Anterior cingulate cortex (tissue), 58 donors: ENCODE measurements around the gene SHB.
A peak's percentile ranks its signal among the peaks of the same experiment; 100 is the strongest.
"Not testable (repeated sequence)": the region's sequence is repeated elsewhere in the genome, so short reads cannot be mapped to it uniquely, and the experiment has no call there.

ENCODE experiments used
- DNase-seq, 58 donors: peaks; one replicate each; lab custom pipeline; 2025; lab: John Stamatoyannopoulos, UW

SHB gene

GRCh38 chr9:37978481-37978864 is 90.6 kb downstream of the SHB start:
- DNase-seq: no peak

GRCh38 chr9:37977851-37978480 is 91.1 kb downstream of the SHB start:
- no peak for DNase-seq

- peak in 3 of 58 donors; percentile 20 to 58 (median 22) for DNase-seq
Measured at GRCh38 chr9:37976714-37977477, 92.1 kb downstream of the SHB start.

GRCh38 chr9:37975639-37976038 is 93.4 kb downstream of the SHB start:
- no peak for DNase-seq

- no peak for DNase-seq
Measured at GRCh38 chr9:37974506-37975173, 94.4 kb downstream of the SHB start.

- DNase-seq: no peak
Measured at GRCh38 chr9:37972351-37972848, 96.6 kb downstream of the SHB start.

- DNase-seq: no peak
Measured at GRCh38 chr9:37971691-37972090, 97.3 kb downstream of the SHB start.

- no peak for DNase-seq
Measured at GRCh38 chr9:37971108-37971459, 97.9 kb downstream of the SHB start.

GRCh38 chr9:37970301-37971107 is 98.5 kb downstream of the SHB start:
- no peak for DNase-seq

GRCh38 chr9:37969558-37970300 is 99.3 kb downstream of the SHB start:
- no peak for DNase-seq

GRCh38 chr9:37969130-37969529 is 99.9 kb downstream of the SHB start:
- no peak for DNase-seq

- DNase-seq: no peak
Measured at GRCh38 chr9:37968228-37968701, 100.8 kb downstream of the SHB start.

- no peak for DNase-seq
Measured at GRCh38 chr9:37967761-37968080, 101.3 kb downstream of the SHB start.

- no peak for DNase-seq
Measured at GRCh38 chr9:37967014-37967760, 101.8 kb downstream of the SHB start.

- DNase-seq: peak in 7 of 58 donors; percentile 17 to 64 (median 35)
Measured at GRCh38 chr9:37966412-37967013, 102.5 kb downstream of the SHB start.

GRCh38 chr9:37965676-37966345 is 103.2 kb downstream of the SHB start:
- not testable (repeated sequence) for DNase-seq

- no peak for DNase-seq
Measured at GRCh38 chr9:37965116-37965515, 103.9 kb downstream of the SHB start.

- DNase-seq: no peak
Measured at GRCh38 chr9:37964740-37965081, 104.3 kb downstream of the SHB start.
